ENCODE results near the gene CDC5L.

CDC5L gene

DNA sequence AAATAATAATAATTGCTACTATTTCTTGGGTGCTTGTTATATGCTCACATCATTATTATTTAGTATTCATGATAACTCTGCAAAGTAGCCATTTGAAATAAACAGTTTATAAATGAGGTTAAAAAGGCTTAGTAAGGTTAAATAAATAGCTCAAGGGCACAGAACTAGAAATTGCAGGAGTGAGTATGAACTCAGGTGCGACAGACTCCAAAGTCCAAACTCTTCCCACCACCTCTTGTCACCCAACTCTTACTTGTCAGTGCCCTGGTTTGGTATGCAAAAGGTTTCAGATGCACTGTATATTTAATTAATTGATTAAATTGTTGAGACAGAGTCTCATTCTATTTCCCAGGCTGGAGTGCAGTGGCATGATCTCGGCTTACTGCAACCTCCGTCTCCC, 20.7 kb upstream of the CDC5L start:
- no peaks in the 10 kb centered on the region for H3K36me3 ChIP-seq (ENCODE audit: insufficient read depth, low read length)
- H3K4me3 ChIP-seq: no peak overlapping the region
- H3K27ac ChIP-seq: no peak overlapping the region
- H3K9ac ChIP-seq (ENCODE audit: insufficient read length): no peak overlapping the region
- no peaks in the 10 kb centered on the region for H3K9me3 ChIP-seq (ENCODE audit: low read depth, low read length)
- no peak for TF ChIP-seq EZH2 (IDR thresholded peaks at IDR 0.05)
- no peak for TF ChIP-seq FOXP2 (optimal IDR thresholded peaks at IDR 0.05; ENCODE audit: control extremely low read depth, extremely low read length, insufficient read depth)
- TF ChIP-seq POLR2AphosphoS5 (IDR thresholded peaks at IDR 0.05; ENCODE audit: borderline replicate concordance, low read depth, low read length): no peak
- no peak for DNase-seq (ENCODE audit: low read depth, low spot score)

DNA sequence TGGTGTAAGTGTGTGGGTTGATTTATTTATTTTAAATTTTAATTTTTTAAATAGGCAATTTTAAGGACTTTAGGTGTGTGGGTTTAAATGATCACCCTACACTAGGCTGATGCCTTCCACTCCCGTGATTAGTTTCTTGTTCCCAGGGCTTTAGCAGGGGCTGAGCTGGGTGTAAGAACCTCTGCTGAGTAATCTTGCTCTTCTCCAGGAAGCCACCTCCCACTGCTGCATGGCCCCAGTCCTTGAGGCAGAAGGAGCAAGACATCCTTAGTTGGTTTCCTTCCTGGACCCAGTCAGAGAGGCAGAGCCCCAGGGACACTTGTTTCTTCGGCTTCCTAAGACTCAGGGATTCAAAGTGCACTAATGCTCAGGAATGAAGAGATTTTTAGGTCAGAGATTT, 19.8 kb upstream of the CDC5L start:
- Histone ChIP-seq H3K36me3 (ENCODE audit: insufficient read depth, low read length) (no peaks in the 10 kb centered on the region), H3K27ac (peak overlapping the region; percentile 56; the same call in 1 of the 2 replicates), H3K9ac (ENCODE audit: insufficient read length) (no peak overlapping the region), H3K9me3 (ENCODE audit: low read depth, low read length) (no peaks in the 10 kb centered on the region), H3K4me3 (no peak overlapping the region)
- TF ChIP-seq EZH2 (IDR thresholded peaks at IDR 0.05): no peak
- no peak for TF ChIP-seq POLR2AphosphoS5 (IDR thresholded peaks at IDR 0.05; ENCODE audit: borderline replicate concordance, low read depth, low read length)
- no peak for TF ChIP-seq FOXP2 (optimal IDR thresholded peaks at IDR 0.05; ENCODE audit: control extremely low read depth, extremely low read length, insufficient read depth)
- no peak for DNase-seq (ENCODE audit: low read depth, low spot score)

DNA sequence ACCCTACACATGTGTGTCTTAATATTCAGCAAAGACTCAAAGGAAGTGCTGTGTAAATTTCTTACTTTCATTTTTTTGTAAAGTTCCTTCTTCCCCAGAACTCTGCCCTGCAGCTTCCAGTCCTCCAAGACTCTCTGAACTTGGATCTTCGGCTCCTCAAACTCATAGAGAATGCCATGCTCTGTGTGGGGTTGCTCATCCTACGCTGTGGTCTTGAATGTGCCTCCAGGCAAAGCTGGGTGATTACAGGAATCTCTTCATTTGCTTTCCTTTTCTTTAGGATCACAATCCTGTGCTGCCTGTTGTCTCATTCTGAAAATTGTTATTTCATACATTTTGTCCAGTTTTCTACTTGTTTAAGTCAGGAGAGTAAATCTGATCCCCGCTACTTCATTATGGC, 14.5 kb upstream of the CDC5L start:
- H3K27ac ChIP-seq: peak overlapping the region; percentile 72
- peak overlapping the region; percentile 48 for H3K4me3 ChIP-seq
- DNase-seq (ENCODE audit: low read depth, low spot score): peak; percentile 47
- H3K9ac ChIP-seq (ENCODE audit: insufficient read length): peak overlapping the region; percentile 39
- no peak for TF ChIP-seq POLR2AphosphoS5 (IDR thresholded peaks at IDR 0.05; ENCODE audit: borderline replicate concordance, low read depth, low read length)
- TF ChIP-seq EZH2 (IDR thresholded peaks at IDR 0.05): no peak
- no peak for TF ChIP-seq FOXP2 (optimal IDR thresholded peaks at IDR 0.05; ENCODE audit: control extremely low read depth, extremely low read length, insufficient read depth)
- H3K9me3 ChIP-seq (ENCODE audit: low read depth, low read length): no peaks in the 10 kb centered on the region
- no peaks in the 10 kb centered on the region for H3K36me3 ChIP-seq (ENCODE audit: insufficient read depth, low read length)

DNA sequence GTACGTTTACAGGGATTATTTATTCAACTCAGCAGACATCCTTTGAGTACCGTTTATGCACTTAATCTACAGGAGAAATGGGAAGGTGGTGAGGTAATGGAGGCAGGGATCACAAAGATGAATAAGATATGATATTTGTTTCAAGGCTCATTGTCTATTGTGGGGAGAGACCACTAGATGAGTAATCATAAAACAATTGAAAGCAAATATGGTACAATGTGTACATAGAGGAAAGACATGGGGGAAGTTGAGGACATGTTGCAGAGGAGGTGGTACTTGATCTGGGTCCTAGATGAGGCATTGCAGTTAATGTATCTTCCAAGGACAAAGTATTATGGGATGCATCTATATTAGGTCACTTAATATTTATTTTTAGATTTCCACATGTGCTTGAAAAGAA, 13.7 kb upstream of the CDC5L start:
- no peaks in the 10 kb centered on the region for H3K9me3 ChIP-seq (ENCODE audit: low read depth, low read length)
- TF ChIP-seq POLR2AphosphoS5 (IDR thresholded peaks at IDR 0.05; ENCODE audit: borderline replicate concordance, low read depth, low read length) (no peak), EZH2 (IDR thresholded peaks at IDR 0.05) (no peak), FOXP2 (optimal IDR thresholded peaks at IDR 0.05; ENCODE audit: control extremely low read depth, extremely low read length, insufficient read depth) (no peak)
- no peak overlapping the region for H3K4me3 ChIP-seq
- no peak overlapping the region for H3K9ac ChIP-seq (ENCODE audit: insufficient read length)
- no peak for DNase-seq (ENCODE audit: low read depth, low spot score)
- no peaks in the 10 kb centered on the region for H3K36me3 ChIP-seq (ENCODE audit: insufficient read depth, low read length)
- no peak overlapping the region for H3K27ac ChIP-seq

DNA sequence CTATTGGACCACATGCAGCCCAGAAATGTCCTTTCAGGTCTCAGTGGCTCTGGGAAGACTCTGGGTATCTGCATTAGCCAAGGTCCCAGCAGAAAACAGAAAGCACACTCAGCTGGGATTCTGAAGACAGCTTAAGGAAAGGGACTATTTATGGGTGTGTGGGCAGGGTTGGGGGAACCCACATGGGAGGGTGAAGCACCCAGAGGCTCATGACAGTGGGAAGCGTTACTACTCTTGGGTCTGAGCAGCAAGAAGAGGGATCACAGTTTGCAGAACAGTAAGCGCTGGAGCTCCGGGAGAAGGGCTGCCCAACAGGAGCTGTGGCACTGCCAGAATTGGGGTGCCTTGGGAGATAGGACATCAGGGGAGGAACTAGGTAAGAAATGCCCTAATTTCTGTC, 12.4 kb upstream of the CDC5L start:
- TF ChIP-seq FOXP2 (optimal IDR thresholded peaks at IDR 0.05; ENCODE audit: control extremely low read depth, extremely low read length, insufficient read depth): no peak
- H3K27ac ChIP-seq: no peak overlapping the region
- no peak overlapping the region for H3K4me3 ChIP-seq
- no peak for DNase-seq (ENCODE audit: low read depth, low spot score)
- no peak overlapping the region for H3K9ac ChIP-seq (ENCODE audit: insufficient read length)
- no peaks in the 10 kb centered on the region for H3K9me3 ChIP-seq (ENCODE audit: low read depth, low read length)
- H3K36me3 ChIP-seq (ENCODE audit: insufficient read depth, low read length): no peaks in the 10 kb centered on the region

DNA sequence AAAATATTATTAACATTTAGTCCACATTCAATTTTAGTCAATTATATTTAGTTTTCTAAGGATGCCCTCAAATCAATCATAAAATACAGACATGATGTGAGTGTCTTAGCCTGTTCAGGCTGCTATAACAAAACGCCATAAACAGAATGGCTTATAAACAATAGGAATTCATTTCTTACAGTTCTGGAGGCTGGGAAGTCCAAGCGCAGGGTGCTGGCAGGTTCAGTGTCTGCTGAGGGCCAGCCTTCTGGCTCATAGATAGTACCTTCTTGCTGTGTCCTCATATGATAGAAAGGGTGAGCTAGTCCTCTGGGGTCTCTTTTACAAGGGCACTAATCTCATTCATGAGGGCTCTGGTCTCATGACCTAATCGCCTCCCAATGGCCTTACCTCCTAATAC, 10.0 kb upstream of the CDC5L start:
- DNase-seq (ENCODE audit: low read depth, low spot score): no peak
- H3K27ac ChIP-seq: no peak overlapping the region
- H3K4me3 ChIP-seq: no peak overlapping the region
- H3K9ac ChIP-seq (ENCODE audit: insufficient read length): no peak overlapping the region
- no peak for TF ChIP-seq POLR2AphosphoS5 (IDR thresholded peaks at IDR 0.05; ENCODE audit: borderline replicate concordance, low read depth, low read length)
- no peak for TF ChIP-seq EZH2 (IDR thresholded peaks at IDR 0.05)
- TF ChIP-seq FOXP2 (optimal IDR thresholded peaks at IDR 0.05; ENCODE audit: control extremely low read depth, extremely low read length, insufficient read depth): no peak
- H3K36me3 ChIP-seq (ENCODE audit: insufficient read depth, low read length): no peaks in the 10 kb centered on the region
- no peaks in the 10 kb centered on the region for H3K9me3 ChIP-seq (ENCODE audit: low read depth, low read length)

DNA sequence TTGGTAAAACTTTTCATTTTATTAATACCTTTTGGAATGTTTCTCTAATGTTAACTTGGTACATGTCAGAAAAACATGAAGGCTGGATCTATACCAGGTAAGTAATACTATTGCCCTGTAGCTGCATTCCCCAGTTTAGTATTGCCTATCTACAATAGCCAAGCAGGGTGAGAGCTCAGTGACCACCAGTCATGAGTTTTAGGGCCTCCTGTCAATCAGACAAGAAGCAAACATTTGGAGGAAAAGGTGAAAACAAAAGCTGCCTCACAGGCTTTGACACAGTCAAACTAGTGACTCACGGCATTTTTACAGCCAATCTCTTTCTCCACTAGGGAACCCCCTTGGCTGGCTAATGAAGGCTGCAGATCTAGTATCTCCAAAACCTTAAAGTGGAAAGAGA, 9.5 kb upstream of the CDC5L start:
- no peaks in the 10 kb centered on the region for H3K36me3 ChIP-seq (ENCODE audit: insufficient read depth, low read length)
- TF ChIP-seq FOXP2 (optimal IDR thresholded peaks at IDR 0.05; ENCODE audit: control extremely low read depth, extremely low read length, insufficient read depth) (no peak), EZH2 (IDR thresholded peaks at IDR 0.05) (no peak), POLR2AphosphoS5 (IDR thresholded peaks at IDR 0.05; ENCODE audit: borderline replicate concordance, low read depth, low read length) (no peak)
- no peak for DNase-seq (ENCODE audit: low read depth, low spot score)
- H3K9me3 ChIP-seq (ENCODE audit: low read depth, low read length): no peaks in the 10 kb centered on the region
- no peak overlapping the region for H3K9ac ChIP-seq (ENCODE audit: insufficient read length)
- no peak overlapping the region for H3K4me3 ChIP-seq
- no peak overlapping the region for H3K27ac ChIP-seq

DNA sequence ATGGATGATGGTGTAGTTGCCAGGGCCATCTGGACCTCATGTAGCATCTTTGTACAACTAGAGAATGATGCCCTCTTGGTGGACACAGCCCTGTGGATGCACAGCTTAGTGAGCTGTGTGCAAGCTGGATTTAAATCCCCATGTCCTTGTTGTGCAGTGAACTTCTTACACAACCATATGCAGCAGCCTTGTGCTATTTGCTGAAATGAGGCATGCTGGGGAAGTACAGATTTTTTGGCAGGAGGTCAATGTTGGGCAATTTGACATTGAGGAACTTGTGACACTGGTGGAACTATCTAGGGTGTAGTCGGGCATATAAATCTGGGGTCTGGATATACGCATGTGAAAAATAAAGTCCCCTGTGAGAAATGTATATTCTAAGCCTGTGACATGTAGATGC, 5.8 kb upstream of the CDC5L start:
- no peak overlapping the region for H3K4me3 ChIP-seq
- H3K27ac ChIP-seq: no peak overlapping the region
- H3K9me3 ChIP-seq (ENCODE audit: low read depth, low read length): no peaks in the 10 kb centered on the region
- no peaks in the 10 kb centered on the region for H3K36me3 ChIP-seq (ENCODE audit: insufficient read depth, low read length)
- no peak for DNase-seq (ENCODE audit: low read depth, low spot score)
- H3K9ac ChIP-seq (ENCODE audit: insufficient read length): no peak overlapping the region
- TF ChIP-seq POLR2AphosphoS5 (IDR thresholded peaks at IDR 0.05; ENCODE audit: borderline replicate concordance, low read depth, low read length) (no peak), FOXP2 (optimal IDR thresholded peaks at IDR 0.05; ENCODE audit: control extremely low read depth, extremely low read length, insufficient read depth) (no peak), EZH2 (IDR thresholded peaks at IDR 0.05) (no peak)

DNA sequence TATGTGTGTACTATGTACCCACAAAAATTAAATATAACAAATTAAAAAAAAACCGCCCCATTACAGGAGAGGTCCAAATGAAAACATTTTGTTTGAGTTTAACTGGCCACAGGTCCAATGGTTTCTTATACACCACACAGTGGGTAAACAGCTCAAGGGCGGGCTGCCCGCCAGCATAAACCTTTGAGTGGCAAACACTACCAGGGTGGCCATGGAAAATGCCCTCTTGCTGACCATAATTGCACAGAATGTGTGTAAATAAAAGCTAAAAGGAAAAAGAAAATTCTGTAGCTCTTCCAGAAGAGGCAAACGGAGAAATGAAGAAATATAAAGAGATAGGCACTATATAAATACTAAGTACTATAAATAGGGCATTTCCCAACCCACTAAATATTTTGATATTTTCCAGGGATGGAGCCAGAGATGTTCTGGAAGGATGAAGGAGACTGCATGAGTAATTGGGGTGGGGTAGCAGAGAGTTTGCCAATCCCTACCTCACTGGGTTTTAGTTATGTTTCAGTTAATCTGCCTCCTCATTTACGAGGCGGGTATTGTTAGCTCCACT, 1.1 kb upstream of the CDC5L start:
- TF ChIP-seq EZH2 (IDR thresholded peaks at IDR 0.05) (no peak), FOXP2 (optimal IDR thresholded peaks at IDR 0.05; ENCODE audit: control extremely low read depth, extremely low read length, insufficient read depth) (no peak), POLR2AphosphoS5 (IDR thresholded peaks at IDR 0.05; ENCODE audit: borderline replicate concordance, low read depth, low read length) (no peak)
- DNase-seq (ENCODE audit: low read depth, low spot score): no peak
- H3K27ac ChIP-seq: peak overlapping the region; percentile 97

More for the DNA sequence above, 1.1 kb upstream of the CDC5L start:
- peak overlapping the region; percentile 92 for H3K9ac ChIP-seq (ENCODE audit: insufficient read length)
- H3K36me3 ChIP-seq (ENCODE audit: insufficient read depth, low read length): peaks cover 20% of the 10 kb centered on the region
- H3K4me3 ChIP-seq: peak overlapping the region; percentile 92
- H3K9me3 ChIP-seq (ENCODE audit: low read depth, low read length): no peaks in the 10 kb centered on the region

Measured in SK-N-MC (cell line).